Osteocyte (in vitro differentiated cells): ENCODE data around the gene BIRC7. TPM values are rescaled to one million over a fixed set of nuclear protein-coding genes. Genes with fewer than 3 reads are reported as not detected.
"Not testable (repeated sequence)": the region's sequence is repeated elsewhere in the genome, so short reads cannot be mapped to it uniquely, and the experiment has no call there.

Experiments
- DNase-seq: peaks from one replicate; pipeline ENCODE4 v3.0.0; 2021; ENCODE audit warnings: mixed read lengths; ENCODE audit not compliant: unreplicated experiment; ENCODE audit errors: extremely low spot score
- H3K27ac Mint-ChIP-seq: one replicate; pipeline ENCODE4 v1.8.0; 2021; ENCODE audit warnings: mild to moderate bottlenecking, mixed read lengths; ENCODE audit not compliant: unreplicated experiment
- H3K27me3 Mint-ChIP-seq: one replicate; pipeline ENCODE4 v1.8.0; 2021; ENCODE audit warnings: mixed read lengths; ENCODE audit not compliant: unreplicated experiment
- H3K36me3 Mint-ChIP-seq: one replicate; pipeline ENCODE4 v1.8.0; 2021; ENCODE audit warnings: mixed read lengths; ENCODE audit not compliant: unreplicated experiment
- H3K4me1 Mint-ChIP-seq: one replicate; pipeline ENCODE4 v1.8.0; 2021; ENCODE audit warnings: mixed read lengths; ENCODE audit not compliant: unreplicated experiment
- H3K4me3 Mint-ChIP-seq: one replicate; pipeline ENCODE4 v1.8.0; 2021; ENCODE audit warnings: mild to moderate bottlenecking, moderate library complexity, mixed read lengths; ENCODE audit not compliant: unreplicated experiment
- H3K9me3 Mint-ChIP-seq: one replicate; pipeline ENCODE4 v1.8.0; 2021; ENCODE audit warnings: mixed read lengths; ENCODE audit not compliant: unreplicated experiment
- CTCF ChIP-seq: fragments of 200-600 bp; sonication (generic); IDR thresholded peaks from 2 replicates; pipeline ENCODE4 v1.5.0; 2021; ENCODE audit warnings: antibody characterized with exemption, mild to moderate bottlenecking, moderate library complexity
- total RNA-seq: library from RNA; stranded (reverse); gene quantifications from 2 replicates; pipeline ENCODE4 v1.2.1, GENCODE V29; 2021

The BIRC7 gene
- total RNA-seq, 1 donor from 2014 or later = not detected

- Mint-ChIP-seq H3K9me3 (no peaks in the 10 kb centered on the region), H3K4me3 (no peak overlapping the region), H3K4me1 (peaks cover 18% of the 10 kb centered on the region), H3K36me3 (no peaks in the 10 kb centered on the region), H3K27ac (no peak overlapping the region), H3K27me3 (peaks cover 24% of the 10 kb centered on the region)
- no peak for DNase-seq
- TF ChIP-seq CTCF = no peak
Measured at GRCh38 chr20:63248835-63249591, 13.3 kb downstream of the BIRC7 start.

- H3K27me3 Mint-ChIP-seq = peaks cover 26% of the 10 kb centered on the region
- no peak overlapping the region for H3K4me3 Mint-ChIP-seq
- TF ChIP-seq CTCF = no peak
Measured at GRCh38 chr20:63249891-63250290, 14.2 kb downstream of the BIRC7 start.

GRCh38 chr20:63251350-63251749 is 15.6 kb downstream of the BIRC7 start:
- TF ChIP-seq CTCF = peak; percentile 48
- H3K9me3 Mint-ChIP-seq, H3K36me3 Mint-ChIP-seq, DNase-seq, H3K27ac Mint-ChIP-seq, H3K4me3 Mint-ChIP-seq: not testable (repeated sequence)
- Mint-ChIP-seq H3K27me3 (peaks cover 39% of the 10 kb centered on the region), H3K4me1 (peaks cover 16% of the 10 kb centered on the region)

More at GRCh38 chr20:63249891-63250290, 14.2 kb downstream of the BIRC7 start:
- Mint-ChIP-seq H3K4me1 (peaks cover 20% of the 10 kb centered on the region), H3K27ac (no peak overlapping the region), H3K36me3 (no peaks in the 10 kb centered on the region), H3K9me3 (no peaks in the 10 kb centered on the region)
- no peak for DNase-seq

GRCh38 chr20:63252284-63252711 is 16.6 kb downstream of the BIRC7 start:
- no peak overlapping the region for H3K27ac Mint-ChIP-seq
- TF ChIP-seq CTCF = no peak
- H3K4me3 Mint-ChIP-seq = no peak overlapping the region
- no peak for DNase-seq
- H3K9me3 Mint-ChIP-seq = no peaks in the 10 kb centered on the region
- peaks cover 16% of the 10 kb centered on the region for H3K4me1 Mint-ChIP-seq
- peaks cover 49% of the 10 kb centered on the region for H3K27me3 Mint-ChIP-seq
- H3K36me3 Mint-ChIP-seq = no peaks in the 10 kb centered on the region

- Mint-ChIP-seq H3K4me3 (peak overlapping the region; percentile 49), H3K36me3 (no peaks in the 10 kb centered on the region), H3K27me3 (peaks cover 55% of the 10 kb centered on the region), H3K27ac (no peak overlapping the region), H3K4me1 (peaks cover 16% of the 10 kb centered on the region), H3K9me3 (no peaks in the 10 kb centered on the region)
- no peak for DNase-seq
- no peak for TF ChIP-seq CTCF
Measured at GRCh38 chr20:63253065-63253437, 17.3 kb downstream of the BIRC7 start.
